ENCODE measurements around the gene EPHB1.
"Not testable (repeated sequence)": the region's sequence is repeated elsewhere in the genome, so short reads cannot be mapped to it uniquely, and the experiment has no call there.

EPHB1 gene

DNA sequence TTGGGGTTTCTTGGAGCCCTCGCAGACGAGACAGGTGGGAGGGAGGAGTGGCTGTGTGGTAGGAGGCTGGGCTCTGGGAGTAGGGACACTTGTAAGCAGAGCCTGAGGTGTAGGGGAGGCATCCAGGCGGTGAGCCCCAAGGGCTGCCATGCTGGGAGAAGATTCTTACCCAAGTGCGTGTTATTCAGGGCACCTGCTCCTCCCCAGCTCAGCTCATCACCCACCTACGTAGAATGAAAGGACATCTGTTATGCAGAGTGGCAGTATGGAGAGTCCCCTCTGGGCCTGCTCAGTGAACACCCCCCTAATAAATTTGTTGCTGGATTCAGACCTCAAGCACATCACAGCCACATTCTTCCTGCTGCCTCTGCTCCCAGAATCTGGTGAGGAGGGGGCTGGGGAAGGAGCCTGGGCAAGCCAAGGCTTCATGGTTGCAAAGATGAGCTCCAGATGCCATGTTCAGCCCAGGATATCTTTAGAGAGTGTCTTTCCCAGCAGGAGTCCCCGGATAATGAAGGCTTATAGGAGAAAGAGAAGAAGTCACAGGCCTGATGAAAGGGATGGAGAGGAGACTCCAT, 261.8 kb downstream of the EPHB1 start:
- no peak overlapping the region for H3K4me3 ChIP-seq
- no peaks in the 10 kb centered on the region for H3K27me3 ChIP-seq (ENCODE audit: low read depth)
- in situ Hi-C loops (cut with MboI; ENCODE audit: low sequenced_read_pairs): no loop called here
- no peaks in the 10 kb centered on the region for H3K4me1 ChIP-seq
- H3K9me3 ChIP-seq: no peaks in the 10 kb centered on the region
- DNase-seq (ENCODE audit: low spot score in 2 of 2): no peak
- no peaks in the 10 kb centered on the region for H3K36me3 ChIP-seq (replicated peaks)

- in situ Hi-C loops (cut with MboI; ENCODE audit: low sequenced_read_pairs): no loop called here
- Histone ChIP-seq H3K9me3 (no peaks in the 10 kb centered on the region), H3K27me3 (ENCODE audit: low read depth) (no peaks in the 10 kb centered on the region), H3K4me1 (no peaks in the 10 kb centered on the region), H3K4me3 (no peak overlapping the region), H3K36me3 (replicated peaks) (no peaks in the 10 kb centered on the region)
- no peak for DNase-seq (ENCODE audit: low spot score in 2 of 2)
Measured at GRCh38 chr3:135057996-135058395, 262.9 kb downstream of the EPHB1 start.

DNA sequence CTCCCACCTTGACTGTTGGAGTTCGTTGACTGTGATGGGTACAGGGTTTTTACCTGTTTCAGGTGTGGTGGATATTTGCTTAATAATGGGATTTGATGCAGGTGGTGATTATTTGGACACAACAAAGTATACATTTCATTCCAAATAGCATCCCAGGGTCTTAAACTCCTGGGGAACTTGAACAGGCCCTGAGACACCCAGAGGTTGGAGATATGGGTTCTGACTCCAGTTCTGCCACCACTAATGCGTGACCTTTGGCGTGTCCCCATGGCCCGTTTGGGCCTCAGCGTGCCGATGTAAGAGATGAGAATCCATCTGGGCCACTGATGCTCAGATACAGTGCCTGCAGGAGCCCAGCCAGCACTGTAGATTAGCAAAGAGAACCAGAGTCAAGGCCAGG, 264.5 kb downstream of the EPHB1 start:
- no peak overlapping the region for H3K4me3 ChIP-seq
- in situ Hi-C loops (cut with MboI; ENCODE audit: low sequenced_read_pairs): no loop called here
- no peaks in the 10 kb centered on the region for H3K27me3 ChIP-seq (ENCODE audit: low read depth)
- H3K9me3 ChIP-seq: no peaks in the 10 kb centered on the region
- DNase-seq (ENCODE audit: low spot score in 2 of 2): no peak
- H3K4me1 ChIP-seq: no peaks in the 10 kb centered on the region
- no peaks in the 10 kb centered on the region for H3K36me3 ChIP-seq (replicated peaks)

- H3K36me3 ChIP-seq (replicated peaks); H3K4me1 ChIP-seq; H3K9me3 ChIP-seq; DNase-seq (ENCODE audit: low spot score in 2 of 2); H3K27me3 ChIP-seq (ENCODE audit: low read depth); in situ Hi-C loops (cut with MboI; ENCODE audit: low sequenced_read_pairs); H3K4me3 ChIP-seq: not testable (repeated sequence)
Measured at GRCh38 chr3:135066844-135067727, 272.0 kb downstream of the EPHB1 start.

DNA sequence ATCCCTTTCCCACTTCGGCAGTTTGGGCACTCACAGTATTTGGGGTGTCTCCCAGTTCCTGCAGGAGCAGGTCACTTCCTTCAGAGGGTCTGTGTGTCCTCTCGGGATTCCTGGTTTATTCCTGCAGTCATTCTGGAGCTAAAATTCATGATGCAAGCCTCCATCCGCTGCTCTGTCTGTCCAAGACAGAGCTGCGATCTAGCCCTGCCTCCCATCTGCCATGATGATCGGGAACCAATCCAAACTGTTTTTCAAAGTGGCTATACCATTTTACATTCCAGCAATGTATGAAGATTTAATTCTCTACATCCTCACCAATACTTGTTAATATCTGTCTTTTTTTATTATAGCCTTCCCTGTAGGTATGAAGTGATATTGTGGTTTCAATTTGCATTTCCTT, 273.0 kb downstream of the EPHB1 start:
- Histone ChIP-seq H3K4me1 (no peaks in the 10 kb centered on the region), H3K27me3 (ENCODE audit: low read depth) (no peaks in the 10 kb centered on the region), H3K9me3 (no peaks in the 10 kb centered on the region), H3K4me3 (no peak overlapping the region), H3K36me3 (replicated peaks) (no peaks in the 10 kb centered on the region)
- in situ Hi-C loops (cut with MboI; ENCODE audit: low sequenced_read_pairs): no loop called here
- no peak for DNase-seq (ENCODE audit: low spot score in 2 of 2)

DNA sequence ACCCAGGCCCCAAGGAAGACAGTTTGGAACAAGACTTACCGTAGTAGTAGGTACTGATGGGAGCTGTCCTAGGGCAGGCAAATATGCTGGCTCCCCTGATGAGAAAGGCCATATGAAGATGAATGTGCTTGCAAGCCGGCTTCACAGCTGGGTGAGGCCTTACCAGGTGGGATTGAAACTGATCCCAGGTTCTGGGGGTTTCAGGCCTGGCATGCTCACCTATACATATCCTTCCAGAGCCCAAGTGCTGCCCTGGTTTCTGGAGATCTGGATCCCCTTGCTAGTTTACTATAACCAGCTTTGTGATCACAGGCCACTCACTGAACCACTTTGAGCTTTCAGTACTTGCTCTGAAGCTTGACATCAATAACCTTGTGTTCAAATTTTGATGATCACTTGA, 274.3 kb downstream of the EPHB1 start:
- no peak for DNase-seq (ENCODE audit: low spot score in 2 of 2)

GRCh38 chr3:135071483-135071882, 276.4 kb downstream of the EPHB1 start:
- Histone ChIP-seq H3K36me3 (replicated peaks) (no peaks in the 10 kb centered on the region), H3K4me1 (no peaks in the 10 kb centered on the region), H3K4me3 (no peak overlapping the region), H3K27me3 (ENCODE audit: low read depth) (no peaks in the 10 kb centered on the region), H3K9me3 (no peaks in the 10 kb centered on the region)
- DNase-seq (ENCODE audit: low spot score in 2 of 2): no peak
- in situ Hi-C loops (cut with MboI; ENCODE audit: low sequenced_read_pairs): no loop called here

More for the DNA sequence above, 274.3 kb downstream of the EPHB1 start:
- H3K36me3 ChIP-seq (replicated peaks): no peaks in the 10 kb centered on the region
- no peak overlapping the region for H3K4me3 ChIP-seq
- H3K4me1 ChIP-seq: no peaks in the 10 kb centered on the region
- in situ Hi-C loops (cut with MboI; ENCODE audit: low sequenced_read_pairs): no loop called here
- H3K9me3 ChIP-seq: no peaks in the 10 kb centered on the region
- H3K27me3 ChIP-seq (ENCODE audit: low read depth): no peaks in the 10 kb centered on the region

GRCh38 chr3:135072431-135072830, 277.4 kb downstream of the EPHB1 start:
- in situ Hi-C loops (cut with MboI; ENCODE audit: low sequenced_read_pairs): no loop called here
- no peak for DNase-seq (ENCODE audit: low spot score in 2 of 2)
- Histone ChIP-seq H3K4me3 (no peak overlapping the region), H3K9me3 (no peaks in the 10 kb centered on the region), H3K27me3 (ENCODE audit: low read depth) (no peaks in the 10 kb centered on the region), H3K4me1 (no peaks in the 10 kb centered on the region), H3K36me3 (replicated peaks) (no peaks in the 10 kb centered on the region)

GRCh38 chr3:135075157-135075556, 280.1 kb downstream of the EPHB1 start:
- Histone ChIP-seq H3K36me3 (replicated peaks) (no peaks in the 10 kb centered on the region), H3K4me3 (no peak overlapping the region), H3K9me3 (no peaks in the 10 kb centered on the region), H3K27me3 (ENCODE audit: low read depth) (no peaks in the 10 kb centered on the region), H3K4me1 (no peaks in the 10 kb centered on the region)
- no peak for DNase-seq (ENCODE audit: low spot score in 2 of 2)
- in situ Hi-C loops (cut with MboI; ENCODE audit: low sequenced_read_pairs): no loop called here

DNA sequence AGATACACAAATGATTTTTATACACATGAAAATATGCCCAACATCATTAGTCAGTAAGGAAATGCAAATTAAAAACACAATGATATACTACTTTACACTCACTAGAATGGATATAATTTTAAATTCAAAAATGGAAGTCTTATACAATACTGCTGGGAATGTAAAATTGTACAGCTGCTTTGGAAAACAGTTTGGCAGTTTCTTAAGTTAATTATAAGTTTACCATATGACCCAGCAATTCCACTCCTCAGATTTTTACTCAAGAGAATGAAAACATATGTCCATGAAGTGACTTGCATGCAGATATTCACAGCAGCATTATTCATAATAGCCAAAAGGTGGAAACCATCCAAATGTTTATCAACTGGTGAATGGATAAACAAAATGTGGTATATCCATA, 281.3 kb downstream of the EPHB1 start:
- in situ Hi-C loops (cut with MboI; ENCODE audit: low sequenced_read_pairs): no loop called here
- DNase-seq (ENCODE audit: low spot score in 2 of 2): no peak
- Histone ChIP-seq H3K4me1 (no peaks in the 10 kb centered on the region), H3K27me3 (ENCODE audit: low read depth) (no peaks in the 10 kb centered on the region), H3K4me3 (no peak overlapping the region), H3K36me3 (replicated peaks) (no peaks in the 10 kb centered on the region), H3K9me3 (no peaks in the 10 kb centered on the region)

DNA sequence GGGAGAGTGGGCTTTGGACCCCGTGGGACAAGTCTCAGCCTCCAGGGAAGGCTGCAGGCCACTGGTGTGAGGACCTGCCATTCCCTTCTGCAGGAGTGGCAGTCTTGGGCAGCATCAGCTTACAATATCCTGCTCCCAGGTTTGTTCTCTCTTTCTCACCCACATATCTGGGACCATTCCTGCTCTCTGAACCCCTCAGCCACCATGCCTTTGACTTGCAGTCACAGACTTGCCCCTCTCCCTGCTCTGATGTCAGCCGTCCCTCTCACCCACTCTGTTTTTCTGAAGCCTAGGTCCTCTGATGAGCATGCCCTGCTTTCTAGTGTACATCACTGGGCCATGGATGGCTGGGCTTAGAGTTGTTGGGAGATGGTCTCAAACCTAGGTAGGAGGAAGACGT, 282.1 kb downstream of the EPHB1 start:
- Histone ChIP-seq H3K27me3 (ENCODE audit: low read depth) (no peaks in the 10 kb centered on the region), H3K9me3 (no peaks in the 10 kb centered on the region), H3K4me1 (no peaks in the 10 kb centered on the region), H3K36me3 (replicated peaks) (no peaks in the 10 kb centered on the region), H3K4me3 (no peak overlapping the region)
- in situ Hi-C loops (cut with MboI; ENCODE audit: low sequenced_read_pairs): no loop called here
- no peak for DNase-seq (ENCODE audit: low spot score in 2 of 2)

DNA sequence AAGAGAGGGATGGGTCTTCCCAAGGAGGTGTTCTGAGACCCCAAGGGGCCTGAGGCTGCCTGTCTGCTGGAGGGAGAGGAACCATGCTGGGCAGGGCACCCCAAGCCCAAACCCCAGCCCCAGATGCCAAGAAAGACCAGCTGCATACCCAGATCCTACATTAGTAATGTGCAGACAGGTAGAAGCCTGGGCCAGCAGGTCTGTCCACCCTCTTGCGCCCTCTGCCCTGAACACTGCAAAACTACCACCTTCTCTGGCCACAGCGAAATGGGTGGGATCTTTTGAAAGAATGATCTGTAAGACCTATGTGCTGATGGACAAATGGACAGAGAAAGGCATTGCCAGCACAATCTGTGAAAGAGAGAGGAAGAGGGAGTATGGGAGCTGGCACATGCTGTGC, 283.2 kb downstream of the EPHB1 start:
- DNase-seq (ENCODE audit: low spot score in 2 of 2): no peak
- Histone ChIP-seq H3K36me3 (replicated peaks) (no peaks in the 10 kb centered on the region), H3K4me3 (no peak overlapping the region), H3K27me3 (ENCODE audit: low read depth) (no peaks in the 10 kb centered on the region), H3K4me1 (no peaks in the 10 kb centered on the region), H3K9me3 (no peaks in the 10 kb centered on the region)
- in situ Hi-C loops (cut with MboI; ENCODE audit: low sequenced_read_pairs): no loop called here

DNA sequence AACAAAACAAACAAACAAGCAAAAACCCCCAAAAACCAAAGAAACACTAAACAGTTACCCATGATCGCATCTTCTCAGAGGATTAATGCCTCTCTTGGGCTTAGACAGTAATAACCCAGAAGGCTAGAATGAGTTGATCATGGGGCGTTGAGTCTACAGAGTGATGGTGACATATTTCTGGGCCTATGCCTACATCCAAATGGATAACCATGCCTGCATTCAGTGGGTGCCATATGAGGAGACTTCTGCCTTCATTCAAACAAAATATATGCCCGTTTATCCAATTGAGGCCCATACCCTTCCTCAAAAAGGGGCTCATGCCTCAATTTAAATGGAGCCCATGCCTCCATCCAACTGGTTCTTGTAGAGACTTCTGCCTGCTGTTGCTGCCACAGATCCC, 284.0 kb downstream of the EPHB1 start:
- no peaks in the 10 kb centered on the region for H3K27me3 ChIP-seq (ENCODE audit: low read depth)
- H3K4me1 ChIP-seq: no peaks in the 10 kb centered on the region
- no peaks in the 10 kb centered on the region for H3K36me3 ChIP-seq (replicated peaks)
- DNase-seq (ENCODE audit: low spot score in 2 of 2): no peak
- in situ Hi-C loops (cut with MboI; ENCODE audit: low sequenced_read_pairs): no loop called here
- H3K4me3 ChIP-seq: no peak overlapping the region
- H3K9me3 ChIP-seq: no peaks in the 10 kb centered on the region

GRCh38 chr3:135081451-135081850, 286.4 kb downstream of the EPHB1 start:
- DNase-seq (ENCODE audit: low spot score in 2 of 2): no peak
- Histone ChIP-seq H3K9me3 (no peaks in the 10 kb centered on the region), H3K4me1 (no peaks in the 10 kb centered on the region), H3K27me3 (ENCODE audit: low read depth) (no peaks in the 10 kb centered on the region), H3K36me3 (replicated peaks) (no peaks in the 10 kb centered on the region), H3K4me3 (no peak overlapping the region)
- in situ Hi-C loops (cut with MboI; ENCODE audit: low sequenced_read_pairs): no loop called here
